HK-2 (cell line): ENCODE results near the gene PRIMPOL.
"Not testable (repeated sequence)": the region's sequence is repeated elsewhere in the genome, so short reads cannot be mapped to it uniquely, and the experiment has no call there.

Source experiments
- DNase-seq: peaks from one replicate; pipeline ENCODE4 v3.0.0-alpha.2; 2018; ENCODE audit not compliant: unreplicated experiment

Gene PRIMPOL

GRCh38 chr4:184712322-184712721 lies 62.8 kb downstream of the PRIMPOL start:
- DNase-seq, result no peak

- no peak for DNase-seq
Observed at GRCh38 chr4:184713887-184714286, 64.3 kb downstream of the PRIMPOL start.

DNA sequence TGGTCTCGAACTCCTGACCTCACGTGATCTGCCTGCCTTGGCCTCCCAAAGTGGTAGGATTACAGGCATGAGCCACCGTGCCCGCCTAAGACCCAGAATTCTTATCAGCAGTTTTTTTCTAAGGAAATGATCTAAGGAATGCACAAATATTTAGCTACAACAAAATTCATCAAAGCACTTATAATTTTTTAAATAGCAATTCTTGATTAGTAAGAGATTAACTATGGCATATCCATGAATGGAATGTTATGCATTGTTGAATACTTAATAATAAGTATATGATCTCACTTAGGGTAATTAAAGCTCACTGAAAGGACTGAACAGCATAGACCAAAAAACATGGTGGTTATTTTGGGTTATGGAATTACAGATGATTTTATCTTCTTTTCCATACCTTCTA lies 66.0 kb downstream of the PRIMPOL start:
- no peak for DNase-seq

GRCh38 chr4:184719407-184719806 lies 69.9 kb downstream of the PRIMPOL start:
- DNase-seq, result no peak

- no peak for DNase-seq
Observed at GRCh38 chr4:184721254-184721653, 71.7 kb downstream of the PRIMPOL start.

DNA sequence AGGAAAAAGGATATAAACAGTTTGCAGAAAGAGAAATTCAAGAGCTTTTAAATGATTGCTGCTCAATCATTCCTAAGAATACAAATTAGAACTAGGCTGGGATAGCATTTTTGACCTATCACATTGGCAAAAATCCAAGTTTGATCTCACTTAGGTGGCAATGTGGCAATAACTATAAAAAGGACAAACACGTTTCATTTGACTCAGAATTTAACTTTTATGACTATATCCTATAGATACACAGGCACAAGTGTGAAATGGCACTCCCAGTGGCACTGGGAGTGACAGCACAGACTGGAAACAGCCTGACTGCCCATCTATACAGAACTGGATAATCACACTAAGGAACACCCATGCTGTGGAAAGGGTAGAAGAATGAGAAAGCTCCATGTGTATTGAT lies 73.3 kb downstream of the PRIMPOL start:
- DNase-seq, result no peak

- DNase-seq, result no peak
Observed at GRCh38 chr4:184727430-184727829, 77.9 kb downstream of the PRIMPOL start.

DNA sequence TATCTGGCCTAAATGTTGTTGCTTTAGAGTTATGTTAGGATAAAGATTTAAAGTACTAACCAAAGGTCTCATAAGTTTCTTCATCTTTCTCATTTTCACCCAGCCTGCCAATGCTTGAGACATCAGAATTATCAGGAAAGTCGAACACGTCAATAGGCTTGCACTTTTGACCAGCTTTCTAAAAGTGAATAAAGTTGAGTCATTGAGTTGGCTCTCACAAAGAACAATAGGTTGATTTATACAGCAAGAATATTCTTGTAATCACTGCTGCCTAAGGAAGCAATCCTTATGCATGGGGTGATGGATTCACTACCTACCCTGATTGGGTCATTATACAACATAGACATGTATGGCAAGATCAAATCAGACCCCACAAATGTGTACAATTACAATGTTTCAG lies 79.3 kb downstream of the PRIMPOL start:
- no peak for DNase-seq

DNA sequence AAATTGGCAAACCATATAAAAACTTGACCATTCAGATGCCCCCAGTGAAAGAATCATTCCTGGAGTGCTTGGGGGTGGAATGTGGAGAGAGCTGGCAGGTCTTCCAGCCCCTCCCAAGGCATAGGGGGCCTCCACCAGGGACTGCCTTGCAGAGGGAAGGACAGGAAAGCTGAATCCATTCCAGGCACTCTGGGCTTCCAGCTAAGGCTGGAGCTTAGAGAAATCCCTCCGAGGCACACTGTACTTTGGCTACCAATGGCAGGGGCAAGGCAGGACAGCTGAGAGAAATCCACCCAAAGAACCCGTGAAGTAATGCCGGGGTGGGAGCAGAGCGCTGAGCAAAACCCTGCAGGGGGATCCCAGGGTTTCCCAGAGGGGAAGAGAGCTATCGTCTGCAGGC lies 80.4 kb downstream of the PRIMPOL start:
- no peak for DNase-seq

DNA sequence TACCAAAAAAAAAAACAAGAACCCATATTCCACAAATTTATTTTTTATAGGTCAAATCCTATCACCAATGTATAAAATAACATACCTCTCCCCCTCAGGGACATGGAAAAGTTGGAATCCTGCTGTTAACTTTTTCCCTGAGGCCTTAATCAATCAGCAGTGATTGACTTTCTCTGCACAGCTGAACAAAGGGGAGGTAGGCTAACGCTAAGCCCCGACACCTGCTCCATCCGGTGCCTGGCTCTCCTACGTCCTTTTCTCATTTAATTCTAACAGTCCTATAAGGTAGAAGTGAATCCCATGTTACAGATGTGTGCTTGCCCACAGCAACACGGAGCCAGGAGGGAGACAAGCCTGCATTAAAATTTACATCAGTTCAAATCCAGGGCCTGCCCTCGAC lies 81.5 kb downstream of the PRIMPOL start:
- DNase-seq, result no peak

- DNase-seq, result no peak
Observed at GRCh38 chr4:184732126-184732525, 82.6 kb downstream of the PRIMPOL start.

DNA sequence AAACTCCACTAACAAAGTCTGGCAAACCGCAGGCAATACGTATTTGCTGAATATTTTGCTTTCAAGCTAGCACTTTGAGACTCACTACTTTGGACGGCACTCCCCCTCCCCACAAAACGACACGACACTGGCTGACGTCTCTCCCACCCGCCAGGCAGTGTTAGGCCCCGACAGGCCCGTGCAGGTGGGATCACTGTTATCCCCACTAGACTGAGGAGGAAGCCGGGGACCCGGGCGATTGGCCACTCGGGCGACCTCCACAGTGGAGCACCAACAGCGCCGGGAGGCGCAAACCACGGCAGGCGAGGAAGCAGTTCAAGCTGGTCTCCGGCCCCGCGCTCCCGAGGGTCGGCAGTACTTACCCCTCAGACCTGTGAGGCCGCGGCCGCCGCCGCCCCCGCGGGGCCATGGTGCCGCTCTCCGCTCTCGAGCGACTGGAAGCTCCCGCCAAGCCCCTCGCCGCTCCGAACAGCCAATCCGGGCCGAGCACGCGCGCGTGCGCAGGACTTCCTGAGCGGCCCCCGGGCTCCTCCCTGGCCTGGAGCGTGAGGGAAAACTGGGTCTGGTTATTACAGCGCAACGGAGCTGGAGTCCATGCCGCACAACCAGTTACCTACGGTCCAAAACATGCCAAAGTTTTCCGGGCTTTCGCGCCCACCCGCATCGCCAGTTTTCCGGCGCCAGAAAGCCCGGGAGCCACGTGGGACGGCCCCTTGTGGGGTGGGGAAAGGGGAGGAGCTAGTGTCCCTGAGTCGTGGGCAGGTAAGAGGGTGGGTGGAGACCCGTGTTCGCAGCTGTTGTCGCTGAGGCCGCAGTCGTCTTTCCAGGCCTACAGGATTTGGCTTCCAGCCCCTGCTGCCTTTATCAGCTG lies 84.4 kb downstream of the PRIMPOL start, which contains the start of gene CENPU:
TSS of gene CENPU (minus strand) at position 443 of the 871 bp plus-strand sequence. CDS start at position 409, 34 bp downstream.
- peak; percentile 98 for DNase-seq

GRCh38 chr4:184734758-184735157 lies 85.2 kb downstream of the PRIMPOL start:
- no peak for DNase-seq

DNA sequence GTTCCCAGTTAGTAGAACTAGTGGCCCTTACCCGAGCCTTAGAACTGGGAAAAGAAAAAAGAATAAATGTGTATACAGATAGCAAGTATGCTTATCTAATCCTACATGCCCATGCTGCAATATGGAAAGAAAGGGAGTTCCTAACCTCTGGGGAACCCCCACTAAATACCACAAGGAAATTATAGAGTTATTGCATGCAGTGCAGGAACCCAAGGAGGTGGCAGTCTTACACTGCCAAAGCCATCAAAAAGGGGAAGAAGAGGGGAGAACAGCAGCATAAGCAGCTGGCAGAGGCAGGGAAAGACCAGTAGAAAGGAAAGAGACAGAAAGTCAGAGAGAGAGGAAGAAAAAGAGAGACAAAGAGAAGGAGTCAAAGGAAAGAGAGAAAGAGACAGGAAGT lies 90.0 kb downstream of the PRIMPOL start:
- not testable (repeated sequence) for DNase-seq

GRCh38 chr4:184740980-184741391 lies 91.4 kb downstream of the PRIMPOL start:
- DNase-seq, result no peak

GRCh38 chr4:184741651-184742050 lies 92.1 kb downstream of the PRIMPOL start:
- DNase-seq, result not testable (repeated sequence)

- no peak for DNase-seq
Observed at GRCh38 chr4:184743650-184744049, 94.1 kb downstream of the PRIMPOL start.

DNA sequence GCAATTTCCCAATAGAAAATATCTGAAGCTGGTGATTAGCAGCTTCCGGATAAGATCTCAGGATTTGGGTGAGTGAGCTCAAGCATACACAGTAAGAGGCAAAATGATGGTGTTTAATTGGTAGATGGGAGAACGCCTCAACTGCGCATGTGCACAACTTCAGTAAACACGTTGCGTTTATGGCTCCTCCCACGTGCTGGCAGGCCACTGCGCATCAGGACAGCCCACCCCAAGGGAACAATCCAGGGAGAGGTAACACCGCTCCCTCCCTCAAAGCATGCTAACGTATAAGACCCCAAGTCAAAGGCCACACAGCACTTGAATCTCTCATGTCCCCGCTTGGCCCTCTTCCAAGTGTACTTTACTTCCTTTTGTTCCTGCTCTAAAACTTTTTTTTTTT lies 94.7 kb downstream of the PRIMPOL start:
- no peak for DNase-seq
